ENCODE results near the gene TSPAN31. TPM values are rescaled to one million over a fixed set of nuclear protein-coding genes. Genes with fewer than 3 reads are reported as not detected.

Gene TSPAN31
- total and polyA plus RNA-seq, 9 of the 15 experiments (the other 6 are each of a cell fraction or from before 2014, with no cell fraction given): 11.3 to 26.4 (median 14.3) TPM

GRCh38 chr12:57765003-57765697 is 20.3 kb downstream of the TSPAN31 start:
- Histone ChIP-seq H3K4me2 (ENCODE audit: insufficient read depth, low read length) (no peak overlapping the region), H3K4me3 (no peak overlapping the region), H3K9me3 (replicated peaks; ENCODE audit: control insufficient read depth, insufficient read depth, low read depth, low read length) (no peaks in the 10 kb centered on the region), H3K27ac (ENCODE audit: extremely low read depth, low read depth, low read length) (no peak overlapping the region), H3K36me3 (ENCODE audit: control insufficient read depth, insufficient read depth, low read length) (peaks cover 24% of the 10 kb centered on the region; the same call in 2 of the 3 replicates), H2AFZ (ENCODE audit: low read depth, low read length) (no peak overlapping the region), H3K79me2 (ENCODE audit: control insufficient read depth, insufficient read depth, low read length) (no peaks in the 10 kb centered on the region), H4K20me1 (replicated peaks; ENCODE audit: control insufficient read depth, insufficient read depth, low read length) (no peaks in the 10 kb centered on the region), H3K4me1 (replicated peaks in 1 of 2; ENCODE audit: control insufficient read depth in 2 of 2, insufficient read depth in 2 of 2, low read length in 2 of 2) (peaks cover 8 to 25% of the 10 kb centered on the region in 2 experiments), H3K27me3 (ENCODE audit: control insufficient read depth in 2 of 2, insufficient read depth in 2 of 2, low read length in 2 of 2) (no peaks in the 10 kb centered on the region), H3K9ac (ENCODE audit: insufficient read depth in 1 of 2, low read depth in 2 of 2, low read length in 2 of 2) (peak overlapping the region in 1 of 2 experiments; percentile 29; a peak in 1 of 4 replicates), H3K9me1 (ENCODE audit: control insufficient read depth, insufficient read depth, low read length) (no peaks in the 10 kb centered on the region)
- 92% methylated on average over 48 of the region's 60 CpGs for WGBS (ENCODE audit: insufficient coverage, low coverage, missing lambda C conversion rate)
- FAIRE-seq (no peak), ATAC-seq (no peak), DNase-seq (ENCODE audit: extremely low read depth in 1 of 4, low spot score in 3 of 4) (no peak)
- POLR2A ChIA-PET: interaction anchor here (3.8 kb wide), 1 partner anchor 8 kb away, joined by 26 read pairs; no protein-coding TSS in a partner anchor
- in situ Hi-C loops (cut with MboI) (no loop called here), intact Hi-C loops (cut with micrococcal nuclease) (no loop called here)
- CTCF ChIA-PET (ENCODE audit: low intra/inter-chr PET ratio): no interaction called here
- TF ChIP-seq ZBTB33 (CRISPR knock-in tag; IDR thresholded peaks at IDR 0.05): peak; percentile 92
- TF ChIP-seq USF1 (CRISPR knock-in tag; IDR thresholded peaks at IDR 0.05): no peak
- TF ChIP-seq POLR2G (IDR thresholded peaks at IDR 0.05; ENCODE audit: low read depth, low read length): peak; percentile 41; the same call in 1 of the 2 replicates
- TF ChIP-seq YY1 (IDR thresholded peaks at IDR 0.05; ENCODE audit: borderline replicate concordance in 1 of 3, control insufficient read depth in 1 of 3, extremely low read depth in 1 of 3, insufficient read depth in 3 of 3, insufficient read length in 1 of 3, insufficient replicate concordance in 2 of 3, low read depth in 1 of 3, low read length in 2 of 3): no peak
- 0 out of 6 replicates have a peak, but pooled peaks of 1 of the 3 experiments have one; percentile 11 for TF ChIP-seq CTCF (IDR thresholded peaks at IDR 0.05 in 2 of 3, conservative IDR thresholded peaks at IDR 0.05 in 1 of 3; ENCODE audit: insufficient read depth in 2 of 3, low read depth in 1 of 3, low read length in 3 of 3)
- 0 out of 2 replicates have a peak, but pooled peaks have one; percentile 37 for TF ChIP-seq RBM14 (IDR thresholded peaks at IDR 0.05; ENCODE audit: borderline replicate concordance, insufficient read depth, low read depth, low read length)
- no peak for TF ChIP-seq THAP7 (CRISPR knock-in tag; IDR thresholded peaks at IDR 0.05)
- no TSS peak for BruUV-seq (replicated peaks)

Data from K562 (cell line).